HG03378 (cell line): ENCODE results near the gene PKP3.
"Not testable (repeated sequence)": the region's sequence is repeated elsewhere in the genome, so short reads cannot be mapped to it uniquely, and the experiment has no call there.

ENCODE experiments used
- ATAC-seq: cut with Tn5 transposase; IDR thresholded peaks from one replicate; pipeline ENCODE4 v1.9.1; 2021; ENCODE audit warnings: mild to moderate bottlenecking, moderate library complexity; ENCODE audit not compliant: unreplicated experiment

The PKP3 gene

DNA sequence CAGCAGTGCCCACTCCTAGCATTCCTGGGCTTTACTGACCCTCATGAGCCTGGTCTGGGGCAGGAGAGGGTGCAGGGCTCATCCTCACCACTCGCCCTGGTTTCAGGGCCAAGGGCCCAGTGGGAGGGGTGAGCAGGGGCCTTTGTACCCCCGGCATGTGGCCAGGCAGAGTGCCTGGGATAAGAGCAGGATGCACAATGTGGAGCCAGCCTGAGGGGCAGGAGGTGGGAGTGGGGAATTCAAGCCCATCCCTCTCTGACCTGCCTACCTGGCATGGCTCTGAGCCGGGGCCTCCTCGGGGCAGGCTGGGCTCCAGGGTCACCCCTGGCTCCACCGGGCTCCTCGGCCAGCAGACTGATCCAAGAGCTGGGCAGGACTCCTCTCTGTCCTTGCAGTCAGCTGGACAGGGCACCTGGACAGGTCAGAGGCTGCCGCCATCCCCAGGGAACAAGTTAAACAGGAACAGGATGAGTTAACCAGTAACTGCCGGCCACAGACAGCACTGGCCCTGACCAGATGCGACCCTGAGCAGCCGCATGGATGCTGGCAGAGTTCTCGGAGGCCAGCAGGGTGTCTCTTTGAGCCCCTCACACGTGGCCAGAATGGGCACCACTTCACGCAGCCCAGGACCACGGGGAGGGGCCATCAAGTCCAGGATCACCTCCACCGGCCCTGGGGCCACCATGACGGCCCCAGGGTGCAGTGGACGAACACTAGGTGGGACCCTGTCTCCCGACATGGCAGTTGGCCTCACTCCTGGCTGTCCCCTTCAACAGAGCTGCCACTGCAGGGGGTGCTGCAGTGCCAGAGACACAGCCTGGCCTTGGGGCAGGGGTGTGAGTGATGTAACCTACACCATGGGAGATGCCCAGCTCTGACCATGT lies 15.8 kb downstream of the PKP3 start:
- no peak for ATAC-seq

DNA sequence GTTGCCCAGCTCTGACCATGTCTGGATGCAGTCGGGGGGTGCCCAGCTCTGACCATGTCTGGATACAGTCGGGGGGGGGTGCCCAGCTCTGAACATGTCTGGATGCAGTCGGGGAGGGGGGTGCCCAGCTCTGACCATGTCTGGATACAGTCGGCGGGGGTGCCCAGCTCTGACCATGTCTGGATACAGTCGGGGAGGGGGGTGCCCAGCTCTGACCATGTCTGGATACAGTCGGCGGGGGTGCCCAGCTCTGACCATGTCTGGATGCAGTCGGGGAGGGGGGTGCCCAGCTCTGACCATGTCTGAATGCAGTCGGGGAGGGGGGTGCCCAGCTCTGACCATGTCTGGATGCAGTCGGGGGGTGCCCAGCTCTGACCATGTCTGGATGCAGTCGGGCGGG lies 16.7 kb downstream of the PKP3 start:
- not testable (repeated sequence) for ATAC-seq

DNA sequence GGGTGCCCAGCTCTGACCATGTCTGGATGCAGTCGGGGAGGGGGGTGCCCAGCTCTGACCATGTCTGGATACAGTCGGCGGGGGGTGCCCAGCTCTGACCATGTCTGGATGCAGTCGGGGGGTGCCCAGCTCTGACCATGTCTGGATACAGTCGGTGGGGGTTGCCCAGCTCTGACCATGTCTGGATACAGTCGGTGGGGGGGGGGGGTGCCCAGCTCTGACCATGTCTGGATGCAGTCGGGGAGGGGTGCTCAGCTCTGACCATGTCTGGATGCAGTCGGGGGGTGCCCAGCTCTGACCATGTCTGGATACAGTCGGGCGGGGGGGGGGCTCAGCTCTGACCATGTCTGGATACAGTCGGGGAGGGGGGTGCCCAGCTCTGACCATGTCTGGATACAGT lies 17.5 kb downstream of the PKP3 start:
- ATAC-seq, result not testable (repeated sequence)

DNA sequence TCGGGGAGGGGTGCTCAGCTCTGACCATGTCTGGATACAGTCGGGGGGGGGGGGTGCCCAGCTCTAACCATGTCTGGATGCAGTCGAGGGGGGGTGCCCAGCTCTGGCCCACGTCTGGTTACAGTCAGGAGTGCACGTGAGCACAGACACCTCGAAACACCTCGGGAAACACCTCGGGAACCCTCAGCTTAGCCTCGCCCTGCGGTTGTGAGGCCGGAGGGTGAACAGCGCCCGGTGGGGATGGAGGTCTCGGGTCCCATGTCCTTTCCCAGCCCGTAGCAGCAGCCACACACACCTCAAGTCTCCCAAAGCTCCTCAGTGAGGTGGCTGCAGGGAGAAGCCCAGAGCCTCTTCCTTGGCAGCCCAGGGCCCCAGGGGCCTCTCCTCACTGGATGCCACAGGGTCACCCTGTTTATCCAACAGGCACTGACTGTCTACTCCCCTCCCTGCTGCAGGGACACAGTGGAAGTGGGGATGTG lies 18.7 kb downstream of the PKP3 start:
- no peak for ATAC-seq

DNA sequence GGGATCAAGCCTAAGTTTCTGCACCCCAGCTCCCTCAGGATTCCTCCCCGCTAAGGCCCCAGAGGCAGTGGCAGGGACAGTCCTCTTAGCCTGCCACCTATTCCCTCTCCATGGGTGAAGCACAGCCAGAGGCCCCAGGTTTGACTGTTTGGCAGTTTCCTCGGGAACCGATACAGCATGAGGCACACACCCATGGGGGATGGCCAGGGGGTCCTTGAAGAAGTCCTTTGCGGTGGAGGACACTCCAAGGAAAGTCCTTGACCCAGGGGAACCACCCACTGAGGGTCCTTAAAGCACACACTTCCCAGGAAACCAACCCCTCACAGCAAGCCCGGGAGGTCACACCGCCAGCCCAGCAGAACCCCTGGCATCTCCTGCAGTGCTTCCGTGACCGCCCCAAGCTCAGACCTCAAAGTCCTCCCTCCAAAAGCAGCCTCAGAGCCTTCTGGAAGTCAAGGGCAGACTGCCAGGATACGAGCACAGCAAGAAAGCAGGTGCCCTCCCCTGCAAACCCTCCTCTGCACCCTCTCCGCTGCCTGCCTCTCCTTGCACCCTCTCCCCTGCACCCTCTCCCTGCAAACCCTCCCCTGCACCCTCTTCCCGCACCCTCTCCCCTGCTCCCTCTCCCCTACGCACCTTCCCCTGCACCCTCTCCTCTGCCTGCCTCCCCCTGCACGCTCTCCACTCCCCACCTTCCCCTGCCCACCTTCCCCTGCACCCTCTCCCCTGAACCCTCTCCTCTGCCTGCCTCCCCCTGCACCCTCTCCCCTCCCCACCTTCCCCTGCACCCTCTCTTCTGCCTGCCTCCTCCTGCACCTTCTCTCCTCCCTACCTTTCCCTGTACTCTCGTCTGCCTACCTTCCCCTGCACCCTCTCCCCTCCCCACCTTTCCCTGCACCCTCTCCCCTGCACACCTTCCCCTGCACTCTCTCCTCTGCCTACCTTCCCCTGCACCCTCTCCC lies 19.4 kb downstream of the PKP3 start:
- no peak for ATAC-seq

DNA sequence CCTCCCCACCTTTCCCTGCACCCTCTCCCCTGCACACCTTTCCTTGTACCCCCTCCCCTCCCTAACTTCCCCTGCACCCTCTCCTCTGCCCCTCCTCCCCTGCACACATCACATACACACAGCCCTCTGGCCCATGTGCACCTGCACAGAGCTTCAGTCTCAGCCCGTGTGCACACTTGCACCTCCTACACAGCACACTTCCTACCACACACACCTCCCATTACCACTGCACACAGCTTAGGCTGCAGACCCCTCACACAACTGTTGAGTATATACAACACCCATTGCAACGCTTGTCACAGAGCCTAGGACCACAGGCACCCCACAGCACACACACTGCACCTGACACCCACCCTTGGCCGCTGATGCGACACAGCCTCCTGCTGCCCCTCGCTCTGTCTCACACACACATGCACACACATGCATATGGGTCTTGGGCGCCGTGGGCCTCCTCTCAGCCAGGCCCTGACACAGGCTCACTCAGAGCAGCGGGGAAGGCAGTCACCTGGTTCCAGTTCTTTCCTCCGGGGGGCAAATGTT lies 20.4 kb downstream of the PKP3 start:
- no peak for ATAC-seq

DNA sequence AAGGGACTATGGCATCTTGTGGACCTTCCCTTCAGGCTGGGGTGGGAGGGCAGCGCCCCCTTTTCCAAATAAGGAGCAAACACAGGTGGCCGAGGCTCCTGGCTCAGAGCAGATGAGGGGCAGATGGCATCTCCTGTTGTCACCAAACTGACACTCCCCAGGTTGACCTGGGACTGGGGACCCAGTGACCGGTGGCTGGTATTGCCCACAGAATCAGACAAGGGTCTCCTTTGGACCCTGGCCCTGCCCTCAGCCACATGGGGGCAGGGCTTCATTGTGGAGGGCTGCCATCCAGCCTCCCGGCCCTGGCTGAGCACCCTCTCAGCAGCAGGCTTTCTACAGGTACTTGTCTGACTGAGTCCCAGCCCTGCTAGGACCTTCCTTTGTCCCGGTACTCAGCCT lies 21.6 kb downstream of the PKP3 start:
- no peak for ATAC-seq

DNA sequence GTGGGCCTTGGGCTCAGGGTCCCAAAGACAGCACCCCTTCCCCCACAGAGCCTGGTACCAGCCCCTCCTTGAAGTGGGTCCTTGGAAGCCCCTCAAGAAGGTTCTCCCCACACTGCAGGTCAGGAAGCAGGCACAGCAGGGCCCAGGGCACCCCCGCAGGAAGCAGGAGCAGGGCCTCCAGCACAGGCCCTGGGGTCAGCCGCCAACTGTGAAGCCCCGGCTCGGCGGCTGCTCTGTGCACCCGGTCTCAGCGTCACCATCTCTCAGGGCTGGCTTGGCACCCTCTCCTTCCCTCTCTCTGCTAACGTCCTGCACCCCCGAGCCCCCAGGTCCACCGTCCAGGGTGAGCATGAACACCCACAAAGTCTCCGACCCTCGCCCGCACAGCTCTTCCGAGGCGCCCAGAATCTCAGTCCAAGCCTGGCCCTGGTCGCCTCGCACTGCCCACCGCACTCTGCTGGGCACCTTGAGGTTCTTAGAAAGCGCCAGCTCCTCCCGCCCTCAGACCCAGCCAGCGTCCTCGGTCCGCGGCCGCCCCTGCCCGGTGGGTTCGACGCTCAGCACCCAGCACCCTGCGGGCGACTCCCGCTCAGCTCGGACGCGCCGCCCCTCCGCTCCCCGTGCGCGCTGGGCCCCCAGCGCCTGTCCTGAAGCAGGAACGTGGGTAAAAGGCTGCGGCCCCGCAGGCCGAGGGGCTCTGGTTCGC lies 22.2 kb downstream of the PKP3 start:
- ATAC-seq, result no peak

DNA sequence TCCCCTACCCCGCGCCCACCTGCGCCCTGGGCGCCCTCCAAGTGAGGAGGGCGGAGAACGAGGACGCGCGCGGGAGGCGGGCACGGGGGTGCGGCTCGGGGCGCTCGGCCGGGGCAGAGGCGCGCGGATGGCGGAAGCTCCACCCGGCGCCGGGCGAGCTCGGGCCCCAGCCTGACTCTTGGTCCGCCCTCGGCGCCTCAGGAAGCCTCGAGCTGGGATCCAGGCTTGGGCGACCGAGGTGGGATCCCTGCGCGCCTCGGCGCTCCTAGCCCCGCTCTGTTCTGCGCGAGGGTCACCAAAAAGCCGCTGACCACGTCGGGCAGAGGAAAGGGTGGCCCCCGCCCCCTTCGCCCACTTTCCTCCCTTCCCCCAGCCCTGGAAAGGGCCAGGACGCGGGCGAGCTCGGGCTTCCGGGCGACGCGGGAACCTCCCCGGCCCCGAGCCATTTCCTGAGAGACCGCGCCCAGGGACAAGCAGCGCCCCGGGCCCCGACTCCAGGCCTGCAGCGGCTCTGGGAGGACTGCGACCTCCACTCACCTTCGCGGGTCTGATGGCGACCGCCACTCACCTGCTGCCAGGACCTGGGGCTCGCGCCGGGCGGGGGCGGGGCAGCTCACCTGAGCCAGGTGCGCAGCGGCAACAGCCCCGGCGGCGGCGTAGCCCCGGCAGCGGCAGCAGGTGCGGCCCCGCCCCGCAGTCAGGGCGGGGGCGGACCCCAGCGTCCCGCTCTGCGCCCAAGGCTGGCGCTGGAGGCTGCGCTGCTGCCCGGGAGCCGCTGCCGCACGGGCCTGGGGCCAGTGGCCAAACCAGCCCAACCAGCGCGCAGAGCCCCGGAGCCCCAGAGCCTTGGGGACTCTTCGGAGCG lies 23.0 kb downstream of the PKP3 start:
- ATAC-seq, result no peak

DNA sequence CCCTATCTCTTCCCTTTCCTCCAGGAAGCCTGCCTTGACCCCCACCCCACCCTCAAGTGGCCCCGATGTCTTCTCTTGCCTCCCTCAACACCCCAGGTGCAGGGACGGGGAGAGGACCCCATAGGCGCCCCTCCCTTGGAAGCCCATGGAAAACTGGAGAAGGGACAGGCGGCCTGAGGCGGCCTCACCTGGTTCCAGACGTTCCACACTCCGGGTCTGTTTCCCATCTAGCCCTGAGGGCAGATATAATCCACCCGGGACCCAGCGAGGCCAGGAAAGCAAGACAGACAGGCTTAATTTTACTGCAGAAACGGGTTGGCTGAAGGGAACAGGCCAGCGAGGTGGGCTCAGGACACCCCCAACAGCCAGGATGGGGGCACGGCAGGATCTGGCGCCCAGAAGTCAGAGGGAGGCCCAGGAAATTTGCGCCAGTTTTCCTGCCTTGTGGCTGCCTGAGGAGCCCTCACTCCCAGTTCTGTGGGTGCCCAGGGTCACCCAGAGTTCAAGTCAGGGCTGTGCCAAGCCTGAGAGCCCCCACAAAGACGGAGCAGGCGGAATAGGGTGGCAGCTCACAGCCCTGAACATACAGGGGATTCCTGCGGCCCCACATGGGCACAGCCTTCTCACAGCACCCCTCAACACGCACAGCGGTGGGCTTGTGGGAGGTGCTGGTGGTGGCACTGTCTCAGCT lies 23.8 kb downstream of the PKP3 start:
- no peak for ATAC-seq

DNA sequence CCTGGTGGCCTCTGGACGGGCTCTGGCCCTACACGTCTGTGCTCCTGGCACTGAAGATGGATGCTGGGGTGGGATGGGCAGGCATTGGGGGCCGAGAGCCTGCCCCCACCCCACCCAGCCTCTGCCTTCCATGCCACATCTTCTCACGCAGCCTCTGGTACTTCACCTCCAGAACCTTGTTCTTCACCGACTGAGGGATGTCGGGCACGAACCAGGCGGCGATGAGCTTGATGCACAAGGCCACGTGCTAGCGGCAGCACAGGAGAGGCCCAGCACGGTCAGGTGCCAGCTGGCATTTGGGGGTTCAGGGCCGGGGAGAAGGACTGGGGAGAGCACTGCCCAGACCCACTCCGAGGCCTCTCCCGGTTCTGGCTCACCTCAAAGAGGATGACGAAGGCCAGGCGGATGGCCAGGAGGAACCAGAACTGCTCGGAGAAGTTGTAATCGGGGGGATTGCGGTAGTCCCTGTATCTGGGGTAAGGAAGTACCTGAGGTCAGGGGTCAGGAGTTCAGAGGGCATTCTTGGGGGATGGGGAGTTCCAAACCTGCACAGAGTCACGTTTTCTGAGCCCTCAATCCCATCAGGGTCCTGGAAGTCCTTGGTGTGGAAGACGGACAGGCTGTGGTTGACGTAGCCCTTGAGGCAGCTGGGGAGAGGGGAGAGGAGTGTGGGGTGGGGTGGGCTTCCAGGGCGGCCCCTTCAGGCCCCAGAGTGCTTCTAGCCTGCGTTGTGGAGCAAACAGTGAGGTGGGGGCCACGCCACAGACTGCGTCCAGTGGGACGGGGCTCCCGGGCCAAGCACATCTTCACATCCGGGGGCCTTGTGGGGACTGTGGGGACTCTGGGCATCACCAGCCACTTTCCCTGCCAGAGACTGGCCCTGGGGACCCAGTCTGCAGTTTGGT lies 24.6 kb downstream of the PKP3 start:
- ATAC-seq, result no peak

DNA sequence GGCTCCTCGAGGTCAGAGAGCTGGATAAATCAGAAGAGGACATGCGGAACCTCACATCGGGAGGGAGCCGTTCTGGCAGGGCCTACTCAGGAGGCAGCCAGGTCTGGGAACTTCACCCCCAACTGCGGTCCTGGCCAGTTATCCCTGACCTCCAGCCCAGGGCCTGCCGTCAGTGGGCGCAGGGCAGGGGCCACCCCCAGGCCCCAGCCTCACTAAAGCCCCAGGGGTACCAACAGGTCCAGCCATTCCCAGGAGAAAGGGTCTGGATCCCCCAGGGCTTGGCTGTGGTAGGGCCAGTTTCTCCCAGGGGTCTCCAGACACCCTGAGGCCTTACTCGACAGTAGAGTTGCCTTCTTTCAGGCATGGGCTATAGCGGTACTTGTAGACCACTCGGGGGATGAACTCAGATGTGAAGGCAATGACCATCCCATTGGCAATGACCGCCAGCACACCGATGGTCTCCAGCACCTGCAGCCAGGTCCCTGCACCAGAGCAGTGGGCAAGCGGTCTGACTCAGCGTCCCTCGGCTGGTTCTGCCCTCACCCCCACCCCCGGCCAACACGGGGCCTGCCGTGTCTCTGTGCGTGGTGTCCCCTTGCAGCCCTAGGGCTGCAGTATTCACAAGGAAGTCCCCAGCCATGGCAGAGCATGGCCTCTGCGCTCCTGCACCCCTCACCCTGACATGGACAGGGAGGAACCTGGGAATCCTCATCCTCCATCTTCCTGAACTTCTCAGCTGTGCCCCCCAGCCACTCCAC lies 25.4 kb downstream of the PKP3 start:
- ATAC-seq, result no peak

DNA sequence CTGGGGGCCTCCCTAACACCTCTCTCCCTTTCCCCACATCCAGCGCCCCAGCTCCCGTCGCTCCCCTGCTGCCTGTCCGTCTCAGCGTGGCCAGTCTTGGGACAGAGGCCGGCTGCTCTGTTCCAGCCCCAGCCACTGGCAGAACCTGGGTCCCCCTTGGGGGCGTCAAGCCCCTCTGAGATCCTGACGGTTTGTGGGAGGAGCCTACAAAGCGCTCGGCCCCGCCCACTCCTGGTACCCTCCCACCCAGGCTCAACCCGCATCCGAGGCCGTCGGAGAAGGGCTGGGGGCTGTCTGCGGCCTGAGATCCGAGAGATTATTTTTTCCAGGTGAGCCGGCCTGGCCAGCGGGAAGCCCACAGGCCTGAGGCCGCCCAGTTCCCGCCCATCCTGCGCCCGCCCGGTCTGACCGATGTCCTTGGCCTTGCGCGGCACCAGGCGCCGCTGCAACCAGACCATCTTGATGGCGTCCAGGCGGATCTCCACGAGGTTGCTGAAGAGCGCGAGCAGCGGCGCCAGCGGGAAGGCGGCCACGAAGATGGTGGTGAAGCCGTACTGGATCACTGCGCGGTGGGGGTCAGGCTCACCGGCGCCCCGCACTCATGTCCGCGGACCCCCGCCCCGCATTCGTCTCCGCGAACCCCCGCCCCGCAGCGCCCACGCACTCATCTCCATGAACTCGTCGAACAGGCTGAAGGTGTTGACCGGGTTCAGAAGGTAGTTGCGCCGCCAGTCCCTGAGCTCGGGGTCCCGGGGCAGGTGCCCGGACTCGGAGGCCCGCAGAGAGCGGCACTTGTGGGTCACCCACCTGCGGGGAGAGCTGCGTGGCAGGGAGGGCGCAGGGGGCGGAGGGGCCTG lies 26.3 kb downstream of the PKP3 start:
- no peak for ATAC-seq

DNA sequence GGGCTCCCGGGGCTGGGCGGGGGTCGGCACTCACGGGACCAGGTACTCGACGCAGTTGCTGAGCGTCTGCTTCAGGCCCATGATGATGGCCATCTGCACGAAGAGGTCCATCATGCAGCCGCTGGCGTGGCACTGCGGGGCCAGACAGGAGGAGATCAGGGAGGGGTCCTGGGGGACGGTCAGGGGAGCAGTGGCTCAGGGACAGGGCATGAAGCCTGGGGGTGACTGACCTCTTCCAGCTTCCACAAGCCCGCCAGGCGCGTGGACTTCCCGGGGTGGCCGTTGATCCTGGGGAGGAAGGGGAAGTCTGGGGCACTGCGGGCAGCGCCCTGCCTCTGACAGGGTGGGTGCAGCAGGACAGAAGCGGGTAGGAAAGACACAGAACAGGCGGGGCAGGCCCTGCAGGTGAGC lies 26.9 kb downstream of the PKP3 start:
- no peak for ATAC-seq

DNA sequence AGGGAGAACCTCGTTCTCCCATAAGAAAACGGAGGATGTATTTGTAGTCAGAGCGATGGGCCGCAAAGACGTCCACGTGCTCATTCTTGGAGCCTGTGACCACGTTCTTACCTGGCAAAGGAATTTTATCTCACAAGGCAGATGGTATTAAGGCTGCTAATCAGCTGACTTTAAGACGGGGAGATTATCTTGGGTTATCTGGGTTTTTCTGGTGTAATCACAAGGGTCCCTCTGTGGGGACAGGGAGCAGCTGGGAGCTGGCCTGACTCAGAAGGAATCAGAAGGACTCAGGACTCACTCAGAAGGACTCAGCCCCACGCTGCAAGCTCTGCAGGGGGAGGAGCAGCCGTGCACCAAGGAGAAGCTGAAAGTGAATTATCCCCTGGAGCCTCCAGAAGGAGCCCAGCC lies 28.2 kb downstream of the PKP3 start:
- ATAC-seq, result no peak

DNA sequence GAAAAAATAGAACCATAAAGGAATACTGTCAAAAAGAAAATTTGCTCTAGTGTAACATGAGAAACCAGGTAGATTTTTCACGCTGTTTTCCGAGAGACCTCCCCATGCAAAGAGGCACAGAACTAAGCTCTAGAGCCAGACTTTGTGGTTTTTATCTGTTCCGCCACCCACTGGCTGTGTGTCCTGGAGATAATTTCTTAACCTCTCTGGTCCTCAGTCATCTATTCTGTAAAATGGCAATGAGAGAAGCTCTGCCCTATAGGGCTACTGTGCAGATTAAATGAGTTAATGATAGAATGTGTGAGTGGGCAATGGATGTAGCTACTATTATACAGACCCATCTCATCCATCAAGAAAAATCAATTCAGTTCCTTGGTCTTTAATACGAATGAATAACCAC lies 30.2 kb downstream of the PKP3 start:
- ATAC-seq, result no peak

DNA sequence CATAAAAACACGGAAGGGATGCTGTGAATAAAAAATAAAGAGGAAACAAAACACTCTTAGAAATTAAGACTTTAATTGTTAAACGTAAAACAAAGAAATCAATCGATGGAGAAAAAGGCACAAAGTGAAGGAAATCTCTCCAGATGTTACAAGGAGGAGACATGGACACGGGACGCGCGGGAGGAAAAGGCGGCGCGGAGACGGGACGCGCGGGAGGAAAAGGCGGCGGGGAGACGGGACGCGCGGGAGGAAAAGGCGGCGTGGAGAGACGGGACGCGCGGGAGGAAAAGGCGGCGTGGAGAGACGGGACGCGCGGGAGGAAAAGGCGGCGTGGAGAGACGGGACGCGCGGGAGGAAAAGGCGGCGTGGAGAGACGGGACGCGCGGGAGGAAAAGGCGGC lies 30.8 kb downstream of the PKP3 start:
- ATAC-seq, result not testable (repeated sequence)
